Activated T-helper 1 cell treated with anti-CD3 and anti-CD28 coated beads, Interleukin-12 subunit alpha, Interleukin-12 subunit beta, Interleukin-2, Interleukin-4 antibody, amounts not matched to agents 30 ng/mL and 10 ng/mL and 1 ng/mL, durations not matched to agents 14 hours and 24 hours and 36 hours (primary cell): ENCODE results near the gene CREBL2. TPM values are rescaled to one million over a fixed set of nuclear protein-coding genes. Genes with fewer than 3 reads are reported as not detected.
"Not testable (repeated sequence)": the region's sequence is repeated elsewhere in the genome, so short reads cannot be mapped to it uniquely, and the experiment has no call there.

Experiments
- DNase-seq: peaks from one replicate; pipeline ENCODE4 v3.0.0; 2021; ENCODE audit warnings: low spot score
- H3K27ac Mint-ChIP-seq: one replicate; pipeline ENCODE4 v1.8.0; 2021; ENCODE audit warnings: mild to moderate bottlenecking, mixed read lengths
- H3K27me3 Mint-ChIP-seq: one replicate; pipeline ENCODE4 v1.8.0; 2022; ENCODE audit warnings: mild to moderate bottlenecking, moderate library complexity, mixed read lengths; ENCODE audit not compliant: insufficient read depth
- H3K36me3 Mint-ChIP-seq: one replicate; pipeline ENCODE4 v1.8.0; 2021; ENCODE audit warnings: low read depth, mixed read lengths
- H3K4me1 Mint-ChIP-seq: one replicate; pipeline ENCODE4 v1.8.0; 2021; ENCODE audit warnings: low read depth, mixed read lengths
- H3K4me3 Mint-ChIP-seq: one replicate; pipeline ENCODE4 v1.8.0; 2021; ENCODE audit warnings: mild to moderate bottlenecking, moderate library complexity, mixed read lengths
- H3K9me3 Mint-ChIP-seq: one replicate; pipeline ENCODE4 v1.8.0; 2021; ENCODE audit warnings: mixed read lengths
- intact Hi-C: fragments of 100-400 bp; cut with micrococcal nuclease; formaldehyde crosslinking; loops from one replicate; pipeline ENCODE4 v1.15.1; 2024
- total RNA-seq: library from RNA; stranded (reverse); gene quantifications from 2 replicates; pipeline ENCODE4 v1.2.3, GENCODE V29; 2022

The CREBL2 gene
- total RNA-seq, 1 donor from 2014 or later = 16.7 TPM

GRCh38 chr12:12583510-12584178, 28.0 kb upstream of the CREBL2 start:
- intact Hi-C loops = loop anchor here (1.0 to 5.0 kb wide), 14 partner anchors 15 to 681 kb away; partner anchors contain the start of genes CREBL2 and GPR19
- no peaks in the 10 kb centered on the region for H3K9me3 Mint-ChIP-seq
- no peaks in the 10 kb centered on the region for H3K36me3 Mint-ChIP-seq
- peak overlapping the region; percentile 88 for H3K27ac Mint-ChIP-seq
- no peak for DNase-seq
- no peaks in the 10 kb centered on the region for H3K27me3 Mint-ChIP-seq
- peaks cover 45% of the 10 kb centered on the region for H3K4me1 Mint-ChIP-seq
- no peak overlapping the region for H3K4me3 Mint-ChIP-seq

GRCh38 chr12:12585115-12585863, 26.4 kb upstream of the CREBL2 start:
- no peak overlapping the region for H3K4me3 Mint-ChIP-seq
- peaks cover 9% of the 10 kb centered on the region for H3K9me3 Mint-ChIP-seq
- no peaks in the 10 kb centered on the region for H3K27me3 Mint-ChIP-seq
- intact Hi-C loops = no loop called here
- no peak for DNase-seq
- H3K36me3 Mint-ChIP-seq = peaks cover 4% of the 10 kb centered on the region
- peaks cover 52% of the 10 kb centered on the region for H3K4me1 Mint-ChIP-seq
- no peak overlapping the region for H3K27ac Mint-ChIP-seq

- Mint-ChIP-seq H3K27ac (no peak overlapping the region), H3K4me1 (peaks cover 49% of the 10 kb centered on the region), H3K36me3 (peaks cover 4% of the 10 kb centered on the region), H3K9me3 (peaks cover 9% of the 10 kb centered on the region), H3K4me3 (no peak overlapping the region), H3K27me3 (no peaks in the 10 kb centered on the region)
- intact Hi-C loops = no loop called here
- no peak for DNase-seq
These were observed 24.6 kb upstream of the CREBL2 start for GRCh38 chr12:12586879-12587675.

GRCh38 chr12:12587878-12588277, 23.8 kb upstream of the CREBL2 start:
- no peak overlapping the region for H3K27ac Mint-ChIP-seq
- H3K4me3 Mint-ChIP-seq = no peak overlapping the region
- intact Hi-C loops = no loop called here
- peaks cover 4% of the 10 kb centered on the region for H3K36me3 Mint-ChIP-seq
- peaks cover 41% of the 10 kb centered on the region for H3K4me1 Mint-ChIP-seq
- DNase-seq = no peak
- no peaks in the 10 kb centered on the region for H3K27me3 Mint-ChIP-seq
- H3K9me3 Mint-ChIP-seq = peaks cover 9% of the 10 kb centered on the region

GRCh38 chr12:12588436-12588835, 23.2 kb upstream of the CREBL2 start:
- DNase-seq, H3K4me3 Mint-ChIP-seq, intact Hi-C loops, H3K27ac Mint-ChIP-seq, H3K9me3 Mint-ChIP-seq, H3K36me3 Mint-ChIP-seq, H3K27me3 Mint-ChIP-seq: not testable (repeated sequence)
- H3K4me1 Mint-ChIP-seq = peaks cover 35% of the 10 kb centered on the region

GRCh38 chr12:12590961-12591360, 20.7 kb upstream of the CREBL2 start:
- no peak for DNase-seq
- Mint-ChIP-seq H3K9me3 (peaks cover 12% of the 10 kb centered on the region), H3K27me3 (peaks cover 5% of the 10 kb centered on the region), H3K4me3 (no peak overlapping the region), H3K36me3 (peaks cover 4% of the 10 kb centered on the region), H3K4me1 (peaks cover 11% of the 10 kb centered on the region), H3K27ac (no peak overlapping the region)
- intact Hi-C loops = no loop called here

- Mint-ChIP-seq H3K27ac (no peak overlapping the region), H3K9me3 (peaks cover 17% of the 10 kb centered on the region), H3K4me3 (no peak overlapping the region), H3K4me1 (peaks cover 7% of the 10 kb centered on the region), H3K36me3 (peaks cover 4% of the 10 kb centered on the region), H3K27me3 (peaks cover 6% of the 10 kb centered on the region)
- intact Hi-C loops = no loop called here
- no peak for DNase-seq
These were observed 18.7 kb upstream of the CREBL2 start for GRCh38 chr12:12592930-12593329.

- H3K4me3 Mint-ChIP-seq, H3K27me3 Mint-ChIP-seq, intact Hi-C loops, DNase-seq, H3K9me3 Mint-ChIP-seq, H3K36me3 Mint-ChIP-seq, H3K4me1 Mint-ChIP-seq: not testable (repeated sequence)
- peak overlapping the region; percentile 6 for H3K27ac Mint-ChIP-seq
These were observed 15.7 kb upstream of the CREBL2 start for GRCh38 chr12:12595929-12596328.

- H3K27me3 Mint-ChIP-seq, DNase-seq, H3K27ac Mint-ChIP-seq, H3K4me1 Mint-ChIP-seq, H3K36me3 Mint-ChIP-seq, H3K4me3 Mint-ChIP-seq, intact Hi-C loops, H3K9me3 Mint-ChIP-seq: not testable (repeated sequence)
These were observed 15.1 kb upstream of the CREBL2 start for GRCh38 chr12:12596598-12596997.

- Mint-ChIP-seq H3K4me1 (no peaks in the 10 kb centered on the region), H3K27ac (no peak overlapping the region), H3K27me3 (peaks cover 9% of the 10 kb centered on the region), H3K36me3 (no peaks in the 10 kb centered on the region), H3K9me3 (peaks cover 8% of the 10 kb centered on the region), H3K4me3 (no peak overlapping the region)
- intact Hi-C loops = loop anchor here (2.0 kb wide), 1 partner anchor 16 kb away; no protein-coding TSS in a partner anchor
- DNase-seq = no peak
These were observed 12.8 kb upstream of the CREBL2 start for GRCh38 chr12:12598864-12599263.

GRCh38 chr12:12599750-12600643, 11.7 kb upstream of the CREBL2 start:
- intact Hi-C loops = loop anchor here (2.0 kb wide), 1 partner anchor 17 kb away; no protein-coding TSS in a partner anchor
- no peaks in the 10 kb centered on the region for H3K36me3 Mint-ChIP-seq
- no peak overlapping the region for H3K4me3 Mint-ChIP-seq
- H3K4me1 Mint-ChIP-seq = no peaks in the 10 kb centered on the region
- no peak overlapping the region for H3K27ac Mint-ChIP-seq
- H3K27me3 Mint-ChIP-seq = peaks cover 9% of the 10 kb centered on the region
- peaks cover 8% of the 10 kb centered on the region for H3K9me3 Mint-ChIP-seq
- DNase-seq = no peak

GRCh38 chr12:12600659-12601058, 11.0 kb upstream of the CREBL2 start:
- H3K27me3 Mint-ChIP-seq = peaks cover 7% of the 10 kb centered on the region

More at GRCh38 chr12:12600659-12601058, 11.0 kb upstream of the CREBL2 start:
- Mint-ChIP-seq H3K4me1 (no peaks in the 10 kb centered on the region), H3K27ac (no peak overlapping the region), H3K36me3 (no peaks in the 10 kb centered on the region), H3K9me3 (peaks cover 7% of the 10 kb centered on the region), H3K4me3 (no peak overlapping the region)
- no peak for DNase-seq
- intact Hi-C loops = no loop called here
